ENCODE results near the gene COL4A6.

Gene COL4A6

GRCh38 chrX:108221301-108221864, 216.8 kb downstream of the COL4A6 start:
- Histone ChIP-seq H3K36me3 (ENCODE audit: control insufficient read depth, insufficient read depth, low read length) (no peaks in the 10 kb centered on the region), H3K9ac (ENCODE audit: low read length) (no peak overlapping the region), H3K4me1 (ENCODE audit: control insufficient read depth, insufficient read depth, low read length) (peaks cover 4% of the 10 kb centered on the region), H3K4me3 (ENCODE audit: low read length) (no peak overlapping the region), H3K9me3 (ENCODE audit: control insufficient read depth, low read length) (no peaks in the 10 kb centered on the region), H3K27me3 (ENCODE audit: control insufficient read depth, insufficient read depth, low read length) (no peaks in the 10 kb centered on the region)

GRCh38 chrX:108219949-108220601, 218.1 kb downstream of the COL4A6 start:
- Histone ChIP-seq H3K4me3 (ENCODE audit: low read length) (no peak overlapping the region), H3K36me3 (ENCODE audit: control insufficient read depth, insufficient read depth, low read length) (no peaks in the 10 kb centered on the region), H3K4me1 (ENCODE audit: control insufficient read depth, insufficient read depth, low read length) (peaks cover 4% of the 10 kb centered on the region), H3K9me3 (ENCODE audit: control insufficient read depth, low read length) (no peaks in the 10 kb centered on the region), H3K9ac (ENCODE audit: low read length) (no peak overlapping the region), H3K27me3 (ENCODE audit: control insufficient read depth, insufficient read depth, low read length) (no peaks in the 10 kb centered on the region)

GRCh38 chrX:108217876-108218275, 220.3 kb downstream of the COL4A6 start:
- no peaks in the 10 kb centered on the region for H3K36me3 ChIP-seq (ENCODE audit: control insufficient read depth, insufficient read depth, low read length)
- no peaks in the 10 kb centered on the region for H3K9me3 ChIP-seq (ENCODE audit: control insufficient read depth, low read length)
- H3K4me1 ChIP-seq (ENCODE audit: control insufficient read depth, insufficient read depth, low read length), result no peaks in the 10 kb centered on the region
- no peaks in the 10 kb centered on the region for H3K27me3 ChIP-seq (ENCODE audit: control insufficient read depth, insufficient read depth, low read length)
- no peak overlapping the region for H3K9ac ChIP-seq (ENCODE audit: low read length)
- H3K4me3 ChIP-seq (ENCODE audit: low read length), result no peak overlapping the region

GRCh38 chrX:108216919-108217571, 221.2 kb downstream of the COL4A6 start:
- no peaks in the 10 kb centered on the region for H3K4me1 ChIP-seq (ENCODE audit: control insufficient read depth, insufficient read depth, low read length)
- no peak overlapping the region for H3K4me3 ChIP-seq (ENCODE audit: low read length)
- H3K27me3 ChIP-seq (ENCODE audit: control insufficient read depth, insufficient read depth, low read length), result no peaks in the 10 kb centered on the region
- H3K9ac ChIP-seq (ENCODE audit: low read length), result no peak overlapping the region
- H3K36me3 ChIP-seq (ENCODE audit: control insufficient read depth, insufficient read depth, low read length), result no peaks in the 10 kb centered on the region
- H3K9me3 ChIP-seq (ENCODE audit: control insufficient read depth, low read length), result no peaks in the 10 kb centered on the region

GRCh38 chrX:108216405-108216804, 221.8 kb downstream of the COL4A6 start:
- H3K36me3 ChIP-seq (ENCODE audit: control insufficient read depth, insufficient read depth, low read length), result no peaks in the 10 kb centered on the region
- H3K9ac ChIP-seq (ENCODE audit: low read length), result no peak overlapping the region
- H3K4me3 ChIP-seq (ENCODE audit: low read length), result no peak overlapping the region
- H3K4me1 ChIP-seq (ENCODE audit: control insufficient read depth, insufficient read depth, low read length), result no peaks in the 10 kb centered on the region
- H3K27me3 ChIP-seq (ENCODE audit: control insufficient read depth, insufficient read depth, low read length), result no peaks in the 10 kb centered on the region
- H3K9me3 ChIP-seq (ENCODE audit: control insufficient read depth, low read length), result no peaks in the 10 kb centered on the region

GRCh38 chrX:108211301-108211700, 226.9 kb downstream of the COL4A6 start:
- Histone ChIP-seq H3K4me1 (ENCODE audit: control insufficient read depth, insufficient read depth, low read length) (no peaks in the 10 kb centered on the region), H3K9me3 (ENCODE audit: control insufficient read depth, low read length) (no peaks in the 10 kb centered on the region), H3K9ac (ENCODE audit: low read length) (no peak overlapping the region), H3K27me3 (ENCODE audit: control insufficient read depth, insufficient read depth, low read length) (no peaks in the 10 kb centered on the region), H3K4me3 (ENCODE audit: low read length) (no peak overlapping the region), H3K36me3 (ENCODE audit: control insufficient read depth, insufficient read depth, low read length) (no peaks in the 10 kb centered on the region)

GRCh38 chrX:108209006-108209554, 229.1 kb downstream of the COL4A6 start:
- H3K9me3 ChIP-seq (ENCODE audit: control insufficient read depth, low read length), result no peaks in the 10 kb centered on the region
- no peaks in the 10 kb centered on the region for H3K36me3 ChIP-seq (ENCODE audit: control insufficient read depth, insufficient read depth, low read length)
- no peaks in the 10 kb centered on the region for H3K27me3 ChIP-seq (ENCODE audit: control insufficient read depth, insufficient read depth, low read length)
- H3K9ac ChIP-seq (ENCODE audit: low read length), result no peak overlapping the region
- no peaks in the 10 kb centered on the region for H3K4me1 ChIP-seq (ENCODE audit: control insufficient read depth, insufficient read depth, low read length)
- no peak overlapping the region for H3K4me3 ChIP-seq (ENCODE audit: low read length)

GRCh38 chrX:108203540-108203939, 234.7 kb downstream of the COL4A6 start:
- no peaks in the 10 kb centered on the region for H3K36me3 ChIP-seq (ENCODE audit: control insufficient read depth, insufficient read depth, low read length)
- no peaks in the 10 kb centered on the region for H3K27me3 ChIP-seq (ENCODE audit: control insufficient read depth, insufficient read depth, low read length)
- H3K9ac ChIP-seq (ENCODE audit: low read length), result no peak overlapping the region
- no peaks in the 10 kb centered on the region for H3K4me1 ChIP-seq (ENCODE audit: control insufficient read depth, insufficient read depth, low read length)
- no peaks in the 10 kb centered on the region for H3K9me3 ChIP-seq (ENCODE audit: control insufficient read depth, low read length)
- no peak overlapping the region for H3K4me3 ChIP-seq (ENCODE audit: low read length)

- no peaks in the 10 kb centered on the region for H3K27me3 ChIP-seq (ENCODE audit: control insufficient read depth, insufficient read depth, low read length)
- H3K4me3 ChIP-seq (ENCODE audit: low read length), result no peak overlapping the region
- no peaks in the 10 kb centered on the region for H3K36me3 ChIP-seq (ENCODE audit: control insufficient read depth, insufficient read depth, low read length)
- H3K9ac ChIP-seq (ENCODE audit: low read length), result no peak overlapping the region
- H3K9me3 ChIP-seq (ENCODE audit: control insufficient read depth, low read length), result no peaks in the 10 kb centered on the region
- no peaks in the 10 kb centered on the region for H3K4me1 ChIP-seq (ENCODE audit: control insufficient read depth, insufficient read depth, low read length)
Observed at GRCh38 chrX:108199691-108200090, 238.5 kb downstream of the COL4A6 start.

- H3K36me3 ChIP-seq (ENCODE audit: control insufficient read depth, insufficient read depth, low read length), result no peaks in the 10 kb centered on the region
- no peaks in the 10 kb centered on the region for H3K4me1 ChIP-seq (ENCODE audit: control insufficient read depth, insufficient read depth, low read length)
- H3K9ac ChIP-seq (ENCODE audit: low read length), result no peak overlapping the region
- H3K4me3 ChIP-seq (ENCODE audit: low read length), result no peak overlapping the region
- no peaks in the 10 kb centered on the region for H3K9me3 ChIP-seq (ENCODE audit: control insufficient read depth, low read length)
- no peaks in the 10 kb centered on the region for H3K27me3 ChIP-seq (ENCODE audit: control insufficient read depth, insufficient read depth, low read length)
Observed at GRCh38 chrX:108199041-108199440, 239.2 kb downstream of the COL4A6 start.

GRCh38 chrX:108198420-108198819, 239.8 kb downstream of the COL4A6 start:
- Histone ChIP-seq H3K27me3 (ENCODE audit: control insufficient read depth, insufficient read depth, low read length) (no peaks in the 10 kb centered on the region), H3K4me1 (ENCODE audit: control insufficient read depth, insufficient read depth, low read length) (no peaks in the 10 kb centered on the region), H3K4me3 (ENCODE audit: low read length) (no peak overlapping the region)

GRCh38 chrX:108186811-108187210, 251.4 kb downstream of the COL4A6 start:
- no peaks in the 10 kb centered on the region for H3K9me3 ChIP-seq (ENCODE audit: control insufficient read depth, low read length)
- H3K9ac ChIP-seq (ENCODE audit: low read length), result no peak overlapping the region
- H3K4me3 ChIP-seq (ENCODE audit: low read length), result no peak overlapping the region
- H3K36me3 ChIP-seq (ENCODE audit: control insufficient read depth, insufficient read depth, low read length), result no peaks in the 10 kb centered on the region
- no peaks in the 10 kb centered on the region for H3K27me3 ChIP-seq (ENCODE audit: control insufficient read depth, insufficient read depth, low read length)
- no peaks in the 10 kb centered on the region for H3K4me1 ChIP-seq (ENCODE audit: control insufficient read depth, insufficient read depth, low read length)

More at GRCh38 chrX:108198420-108198819, 239.8 kb downstream of the COL4A6 start:
- Histone ChIP-seq H3K9me3 (ENCODE audit: control insufficient read depth, low read length) (no peaks in the 10 kb centered on the region), H3K9ac (ENCODE audit: low read length) (no peak overlapping the region), H3K36me3 (ENCODE audit: control insufficient read depth, insufficient read depth, low read length) (no peaks in the 10 kb centered on the region)
